Measurements from ENCODE around the gene RAB11A. TPM values are rescaled to one million over a fixed set of nuclear protein-coding genes. Genes with fewer than 3 reads are reported as not detected.

RAB11A gene
- total RNA-seq, 1 donor from 2014 or later = 247 TPM

GRCh38 chr15:65822316-65822715 lies 47.0 kb upstream of the RAB11A start:
- Mint-ChIP-seq H3K4me3 (ENCODE audit: unreplicated experiment) (no peak overlapping the region), H3K4me1 (ENCODE audit: low read depth, unreplicated experiment) (no peaks in the 10 kb centered on the region), H3K27me3 (ENCODE audit: low read depth, unreplicated experiment) (no peaks in the 10 kb centered on the region), H3K36me3 (ENCODE audit: low read depth, unreplicated experiment) (no peaks in the 10 kb centered on the region), H3K27ac (ENCODE audit: unreplicated experiment) (no peak overlapping the region), H3K9me3 (ENCODE audit: unreplicated experiment) (no peaks in the 10 kb centered on the region)
- Histone ChIP-seq H3K79me2 (ENCODE audit: insufficient read depth, low read length) (no peaks in the 10 kb centered on the region), H3K27ac (ENCODE audit: low read depth, low read length) (no peak overlapping the region), H3K9ac (ENCODE audit: low read length) (no peak overlapping the region), H2AFZ (ENCODE audit: low read depth, low read length) (no peak overlapping the region), H3K4me1 (ENCODE audit: insufficient read depth, low read length) (no peaks in the 10 kb centered on the region), H3K36me3 (ENCODE audit: insufficient read depth, low read length) (no peaks in the 10 kb centered on the region), H4K20me1 (ENCODE audit: insufficient read depth, low read length) (no peaks in the 10 kb centered on the region), H3K4me3 (ENCODE audit: insufficient read depth, low read depth, low read length) (no peak overlapping the region), H3K4me2 (ENCODE audit: low read length) (no peak overlapping the region), H3K27me3 (ENCODE audit: insufficient read depth, low read length) (no peaks in the 10 kb centered on the region), H3K9me3 (ENCODE audit: insufficient read depth, low read depth, low read length) (no peaks in the 10 kb centered on the region)
- DNase-seq (ENCODE audit: low read depth) = no peak
- TF ChIP-seq CTCF (IDR thresholded peaks at IDR 0.05; ENCODE audit: insufficient read depth, low read depth, low read length) = no peak
- no peak for TF ChIP-seq EZH2 (IDR thresholded peaks at IDR 0.05; ENCODE audit: insufficient read depth, low read length)
- FAIRE-seq = no peak

GRCh38 chr15:65824031-65824743 lies 45.1 kb upstream of the RAB11A start:
- H3K36me3 Mint-ChIP-seq (ENCODE audit: low read depth, unreplicated experiment) = no peaks in the 10 kb centered on the region
- H3K4me1 Mint-ChIP-seq (ENCODE audit: low read depth, unreplicated experiment) = no peaks in the 10 kb centered on the region
- H3K4me3 ChIP-seq (ENCODE audit: insufficient read depth, low read depth, low read length) = no peak overlapping the region
- peak; percentile 71 for TF ChIP-seq CTCF (IDR thresholded peaks at IDR 0.05; ENCODE audit: insufficient read depth, low read depth, low read length)
- no peak for TF ChIP-seq EZH2 (IDR thresholded peaks at IDR 0.05; ENCODE audit: insufficient read depth, low read length)
- H4K20me1 ChIP-seq (ENCODE audit: insufficient read depth, low read length) = no peaks in the 10 kb centered on the region
- no peaks in the 10 kb centered on the region for H3K9me3 ChIP-seq (ENCODE audit: insufficient read depth, low read depth, low read length)
- FAIRE-seq (peak; percentile 64), DNase-seq (ENCODE audit: low read depth) (peak; percentile 33)
- H3K4me2 ChIP-seq (ENCODE audit: low read length) = no peak overlapping the region
- no peaks in the 10 kb centered on the region for H3K4me1 ChIP-seq (ENCODE audit: insufficient read depth, low read length)
- no peak overlapping the region for H3K4me3 Mint-ChIP-seq (ENCODE audit: unreplicated experiment)
- no peaks in the 10 kb centered on the region for H3K36me3 ChIP-seq (ENCODE audit: insufficient read depth, low read length)
- no peak overlapping the region for H3K27ac Mint-ChIP-seq (ENCODE audit: unreplicated experiment)
- H3K27ac ChIP-seq (ENCODE audit: low read depth, low read length) = no peak overlapping the region
- no peaks in the 10 kb centered on the region for H3K27me3 ChIP-seq (ENCODE audit: insufficient read depth, low read length)
- H2AFZ ChIP-seq (ENCODE audit: low read depth, low read length) = peak overlapping the region; percentile 45
- no peaks in the 10 kb centered on the region for H3K27me3 Mint-ChIP-seq (ENCODE audit: low read depth, unreplicated experiment)
- no peaks in the 10 kb centered on the region for H3K9me3 Mint-ChIP-seq (ENCODE audit: unreplicated experiment)
- H3K79me2 ChIP-seq (ENCODE audit: insufficient read depth, low read length) = no peaks in the 10 kb centered on the region
- no peak overlapping the region for H3K9ac ChIP-seq (ENCODE audit: low read length)

- TF ChIP-seq EZH2 (IDR thresholded peaks at IDR 0.05; ENCODE audit: insufficient read depth, low read length) (no peak), CTCF (IDR thresholded peaks at IDR 0.05; ENCODE audit: insufficient read depth, low read depth, low read length) (no peak)
- no peaks in the 10 kb centered on the region for H3K79me2 ChIP-seq (ENCODE audit: insufficient read depth, low read length)
- Mint-ChIP-seq H3K9me3 (ENCODE audit: unreplicated experiment) (no peaks in the 10 kb centered on the region), H3K27ac (ENCODE audit: unreplicated experiment) (no peak overlapping the region), H3K4me3 (ENCODE audit: unreplicated experiment) (no peak overlapping the region), H3K27me3 (ENCODE audit: low read depth, unreplicated experiment) (no peaks in the 10 kb centered on the region), H3K4me1 (ENCODE audit: low read depth, unreplicated experiment) (no peaks in the 10 kb centered on the region), H3K36me3 (ENCODE audit: low read depth, unreplicated experiment) (no peaks in the 10 kb centered on the region)
- no peaks in the 10 kb centered on the region for H3K27me3 ChIP-seq (ENCODE audit: insufficient read depth, low read length)
- H3K27ac ChIP-seq (ENCODE audit: low read depth, low read length) = no peak overlapping the region
- no peaks in the 10 kb centered on the region for H3K36me3 ChIP-seq (ENCODE audit: insufficient read depth, low read length)
- H3K4me3 ChIP-seq (ENCODE audit: insufficient read depth, low read depth, low read length) = no peak overlapping the region
- H3K4me2 ChIP-seq (ENCODE audit: low read length) = no peak overlapping the region
- DNase-seq (ENCODE audit: low read depth) (peak; percentile 27), FAIRE-seq (no peak)
- H4K20me1 ChIP-seq (ENCODE audit: insufficient read depth, low read length) = no peaks in the 10 kb centered on the region
- no peaks in the 10 kb centered on the region for H3K4me1 ChIP-seq (ENCODE audit: insufficient read depth, low read length)
- H2AFZ ChIP-seq (ENCODE audit: low read depth, low read length) = no peak overlapping the region
- H3K9ac ChIP-seq (ENCODE audit: low read length) = no peak overlapping the region
- H3K9me3 ChIP-seq (ENCODE audit: insufficient read depth, low read depth, low read length) = no peaks in the 10 kb centered on the region
Measured at GRCh38 chr15:65824941-65825544, 44.2 kb upstream of the RAB11A start.

Measured in astrocyte (in vitro differentiated cells and primary cell).